Measurements from ENCODE around the gene EEFSEC. TPM values are rescaled to one million over a fixed set of nuclear protein-coding genes. Genes with fewer than 3 reads are reported as not detected.

EEFSEC gene
- total RNA-seq, 1 donor from 2014 or later: 24.6 TPM

GRCh38 chr3:128416578-128417211 is 263.4 kb downstream of the EEFSEC start:
- Histone ChIP-seq H3K4me3 (no peak overlapping the region), H3K36me3 (no peaks in the 10 kb centered on the region), H3K9me3 (no peaks in the 10 kb centered on the region), H3K27me3 (no peaks in the 10 kb centered on the region), H3K27ac (no peak overlapping the region), H3K4me1 (no peaks in the 10 kb centered on the region)
- intact Hi-C loops (cut with DNase I): loop anchor here (5.0 kb wide), 1 partner anchor 86 kb away; no protein-coding TSS in a partner anchor
- TF ChIP-seq POLR2AphosphoS5 (IDR thresholded peaks at IDR 0.05; ENCODE audit: insufficient read depth in 1 of 2, low read depth in 1 of 2) (no peak), CTCF (IDR thresholded peaks at IDR 0.05) (no peak), POLR2A (IDR thresholded peaks at IDR 0.05) (no peak)
- DNase-seq (ENCODE audit: extremely low spot score in 2 of 2): no peak

GRCh38 chr3:128418900-128419299 is 265.6 kb downstream of the EEFSEC start:
- DNase-seq (ENCODE audit: extremely low spot score in 2 of 2): no peak
- Histone ChIP-seq H3K27ac (no peak overlapping the region), H3K27me3 (no peaks in the 10 kb centered on the region), H3K36me3 (no peaks in the 10 kb centered on the region), H3K9me3 (no peaks in the 10 kb centered on the region), H3K4me1 (no peaks in the 10 kb centered on the region), H3K4me3 (no peak overlapping the region)
- TF ChIP-seq POLR2AphosphoS5 (IDR thresholded peaks at IDR 0.05; ENCODE audit: insufficient read depth in 1 of 2, low read depth in 1 of 2): no peak
- TF ChIP-seq CTCF (IDR thresholded peaks at IDR 0.05): no peak
- TF ChIP-seq POLR2A (IDR thresholded peaks at IDR 0.05): no peak
- intact Hi-C loops (cut with DNase I): loop anchor here (5.0 kb wide), 1 partner anchor 83 kb away; no protein-coding TSS in a partner anchor

- no peak for DNase-seq (ENCODE audit: extremely low spot score in 2 of 2)
- Histone ChIP-seq H3K9me3 (no peaks in the 10 kb centered on the region), H3K36me3 (no peaks in the 10 kb centered on the region), H3K27me3 (no peaks in the 10 kb centered on the region), H3K4me3 (no peak overlapping the region), H3K4me1 (no peaks in the 10 kb centered on the region), H3K27ac (no peak overlapping the region)
- TF ChIP-seq POLR2AphosphoS5 (IDR thresholded peaks at IDR 0.05; ENCODE audit: insufficient read depth in 1 of 2, low read depth in 1 of 2) (no peak), POLR2A (IDR thresholded peaks at IDR 0.05) (no peak), CTCF (IDR thresholded peaks at IDR 0.05) (no peak)
- intact Hi-C loops (cut with DNase I): loop anchor here (5.0 kb wide), 1 partner anchor 83 kb away; no protein-coding TSS in a partner anchor
These were observed 266.0 kb downstream of the EEFSEC start for GRCh38 chr3:128419311-128419710.

GRCh38 chr3:128420289-128420688 is 267.0 kb downstream of the EEFSEC start:
- Histone ChIP-seq H3K9me3 (no peaks in the 10 kb centered on the region), H3K4me3 (no peak overlapping the region), H3K4me1 (no peaks in the 10 kb centered on the region), H3K27ac (no peak overlapping the region), H3K27me3 (no peaks in the 10 kb centered on the region), H3K36me3 (no peaks in the 10 kb centered on the region)
- intact Hi-C loops (cut with DNase I): no loop called here
- TF ChIP-seq CTCF (IDR thresholded peaks at IDR 0.05): no peak
- TF ChIP-seq POLR2AphosphoS5 (IDR thresholded peaks at IDR 0.05; ENCODE audit: insufficient read depth in 1 of 2, low read depth in 1 of 2): no peak
- no peak for TF ChIP-seq POLR2A (IDR thresholded peaks at IDR 0.05)
- DNase-seq (ENCODE audit: extremely low spot score in 2 of 2): no peak

GRCh38 chr3:128420720-128421438 is 267.6 kb downstream of the EEFSEC start:
- no peaks in the 10 kb centered on the region for H3K27me3 ChIP-seq
- no peak overlapping the region for H3K27ac ChIP-seq
- no peaks in the 10 kb centered on the region for H3K9me3 ChIP-seq
- no peak overlapping the region for H3K4me3 ChIP-seq
- DNase-seq (ENCODE audit: extremely low spot score in 2 of 2): no peak
- intact Hi-C loops (cut with DNase I): no loop called here
- TF ChIP-seq CTCF (IDR thresholded peaks at IDR 0.05): no peak
- no peak for TF ChIP-seq POLR2A (IDR thresholded peaks at IDR 0.05)
- no peak for TF ChIP-seq POLR2AphosphoS5 (IDR thresholded peaks at IDR 0.05; ENCODE audit: insufficient read depth in 1 of 2, low read depth in 1 of 2)
- H3K36me3 ChIP-seq: no peaks in the 10 kb centered on the region
- H3K4me1 ChIP-seq: no peaks in the 10 kb centered on the region
